HepG2 (cell line): ENCODE data around the gene ST3GAL2. TPM values are rescaled to one million over a fixed set of nuclear protein-coding genes. Genes with fewer than 3 reads are reported as not detected.

Source experiments
- ATAC-seq: fragments of 200-7000 bp; cut with Tn5 transposase; 3 replicates; pipeline ENCODE4 v1.9.1; 2020; ENCODE audit warnings: mild to moderate bottlenecking, moderate library complexity
- BruUV-seq: library from RNA; stranded (reverse); fragments of 400-500 nt; replicated peaks from 2 replicates; lab custom pipeline; 2021; lab: Mats Ljungman, UMichigan
- CTCF ChIA-PET: fragments of 300-600 bp; formaldehyde crosslinking; extraction: SDS; loops from one replicate; lab custom pipeline; 2021; ENCODE audit warnings: low total read pairs, inconsistent platforms, low intra/inter-chr PET ratio; lab: Yijun Ruan, JAX
- POLR2A ChIA-PET: fragments of 350-600 bp; sonication (Branson Sonifier 250); formaldehyde crosslinking; loops from one replicate; lab custom pipeline; 2020; ENCODE audit warnings: antibody characterized with exemption, inconsistent platforms; lab: Yijun Ruan, JAX
- DNase-seq: peaks from one replicate; pipeline ENCODE4 v3.0.0-alpha.2; 2015; ENCODE audit warnings: low spot score
- FAIRE-seq: peaks from 3 replicates; lab custom pipeline; 2011; peaks lifted over from hg19 to GRCh38; lab: Jason Lieb, UNC
- H2AFZ ChIP-seq: one replicate; pipeline ENCODE4 v1.6.1; 2011; ENCODE audit warnings: low read length, inconsistent platforms
- H3K27ac ChIP-seq: fragments of 300-600 bp; 3 replicates; pipeline ENCODE4 v1.8.0; 2011; ENCODE audit warnings: mixed run types, mild to moderate bottlenecking, mixed read lengths, low read length, inconsistent platforms; ENCODE audit not compliant: insufficient read depth; ENCODE audit errors: extremely low read length
- H3K27me3 ChIP-seq, 2 experiments: fragments of 200-600 bp in 1 of 2; 2 replicates in 1 of 2; 3 replicates in 1 of 2; pipeline versions ENCODE4 v1.6.0 to v1.8.0; 2011; ENCODE audit warnings: low read length in 2 of 2, mild to moderate bottlenecking in 2 of 2, moderate library complexity in 2 of 2, inconsistent platforms in 1 of 2; ENCODE audit not compliant: insufficient read depth in 2 of 2, control insufficient read depth in 1 of 2
- H3K36me3 ChIP-seq, 2 experiments: fragments of 200-600 bp in 1 of 2; replicated peaks in 1 of 2; 2 replicates in 1 of 2; 3 replicates in 1 of 2; pipeline versions ENCODE4 v1.5.1 to v1.8.0; 2011; ENCODE audit warnings: low read length in 2 of 2, inconsistent platforms in 1 of 2; ENCODE audit not compliant: insufficient read depth in 2 of 2, control insufficient read depth in 1 of 2
- H3K4me1 ChIP-seq: 2 replicates; pipeline ENCODE4 v1.5.1; 2012; ENCODE audit warnings: low read length, inconsistent platforms; ENCODE audit not compliant: insufficient read depth
- H3K4me2 ChIP-seq: 2 replicates; pipeline ENCODE4 v1.6.0; 2011; ENCODE audit warnings: low read depth, low read length, inconsistent platforms
- H3K4me3 ChIP-seq, 3 experiments: fragments of 200-600 bp in 1 of 3; sonication (generic), shearing (Covaris generic) in 1 of 3; replicated peaks in 1 of 3; 2 replicates each; pipeline ENCODE4 v1.5.1; 2011 to 2016; ENCODE audit warnings: low read length in 3 of 3, inconsistent platforms in 2 of 3, low read depth in 2 of 3, mild to moderate bottlenecking in 2 of 3, control low read depth in 1 of 3, mixed read lengths in 1 of 3; ENCODE audit not compliant: insufficient read depth in 1 of 3
- H3K79me2 ChIP-seq: one replicate; pipeline ENCODE4 v1.6.1; 2011; ENCODE audit warnings: low read length, inconsistent platforms; ENCODE audit not compliant: insufficient read depth
- H3K9ac ChIP-seq: 2 replicates; pipeline ENCODE4 v1.6.0; 2011; ENCODE audit warnings: mild to moderate bottlenecking, low read depth, low read length, inconsistent platforms; ENCODE audit not compliant: insufficient read depth
- H3K9me3 ChIP-seq: 2 replicates; pipeline ENCODE4 v1.5.1; 2012; ENCODE audit warnings: mild to moderate bottlenecking, low read length
- H4K20me1 ChIP-seq: 2 replicates; pipeline ENCODE4 v1.6.0; 2011; ENCODE audit warnings: inconsistent platforms, mild to moderate bottlenecking, low read length, moderate library complexity; ENCODE audit not compliant: insufficient read depth
- ATF7-NPFF ChIP-seq: sonication (generic); formaldehyde crosslinking; IDR thresholded peaks from 2 replicates; pipeline ENCODE4 v1.8.1; 2023; ENCODE audit warnings: mild to moderate bottlenecking, low read depth, missing genetic modification reagents, moderate library complexity
- CAMTA2 ChIP-seq: sonication (generic); formaldehyde crosslinking; IDR thresholded peaks from 2 replicates; pipeline ENCODE4 v1.4.0; 2020; ENCODE audit warnings: mild to moderate bottlenecking, missing genetic modification reagents, borderline replicate concordance
- ETS1 ChIP-seq: sonication (generic); formaldehyde crosslinking; IDR thresholded peaks from 2 replicates; pipeline ENCODE4 v1.4.0; 2020; ENCODE audit warnings: missing genetic modification reagents
- FOXC1 ChIP-seq: sonication (generic); formaldehyde crosslinking; IDR thresholded peaks from 2 replicates; pipeline ENCODE4 v1.8.0; 2022; ENCODE audit warnings: mild to moderate bottlenecking, missing genetic modification reagents, borderline replicate concordance
- GTF2F1 ChIP-seq: fragments of 150-350 bp; IDR thresholded peaks from 2 replicates; pipeline ENCODE4 v1.6.1; 2014; ENCODE audit warnings: low read length
- MATR3 ChIP-seq: sonication (generic); formaldehyde crosslinking; IDR thresholded peaks from 2 replicates; pipeline ENCODE4 v1.4.0; 2020; ENCODE audit warnings: missing genetic modification reagents
- MXD4 ChIP-seq: IDR thresholded peaks from 2 replicates; pipeline ENCODE4 v1.6.1; 2016; ENCODE audit warnings: mild to moderate bottlenecking, missing biosample characterization, missing genetic modification reagents
- REL ChIP-seq: sonication (generic); formaldehyde crosslinking; conservative IDR thresholded peaks from 2 replicates; pipeline ENCODE4 v1.8.0; 2022; ENCODE audit warnings: mild to moderate bottlenecking, missing genetic modification reagents, moderate library complexity
- SAP130 ChIP-seq: IDR thresholded peaks from 2 replicates; pipeline ENCODE4 v1.6.1; 2016; ENCODE audit warnings: low read depth
- THRA ChIP-seq: sonication (generic); formaldehyde crosslinking; IDR thresholded peaks from 2 replicates; pipeline ENCODE4 v1.4.0; 2020; ENCODE audit warnings: missing genetic modification reagents, borderline replicate concordance
- ZNF441 ChIP-seq: sonication (generic); formaldehyde crosslinking; IDR thresholded peaks from 2 replicates; pipeline ENCODE4 v1.7.0; 2021; ENCODE audit warnings: missing genetic modification reagents, borderline replicate concordance
- ZNF567 ChIP-seq: sonication (generic); formaldehyde crosslinking; IDR thresholded peaks from 2 replicates; pipeline ENCODE4 v1.8.1; 2023; ENCODE audit warnings: mild to moderate bottlenecking, missing genetic modification reagents, borderline replicate concordance
- ZNF574 ChIP-seq: sonication (generic); formaldehyde crosslinking; IDR thresholded peaks from 2 replicates; pipeline ENCODE4 v1.4.0; 2020; ENCODE audit warnings: missing genetic modification reagents
- ZNF597 ChIP-seq: sonication (generic); formaldehyde crosslinking; IDR thresholded peaks from 2 replicates; pipeline ENCODE4 v1.5.0; 2020; ENCODE audit warnings: missing genetic modification reagents
- ZNF605 ChIP-seq: sonication (generic); formaldehyde crosslinking; IDR thresholded peaks from 2 replicates; pipeline ENCODE4 v1.8.0; 2022; ENCODE audit warnings: mild to moderate bottlenecking, missing genetic modification reagents
- ZNF616 ChIP-seq: sonication (generic); formaldehyde crosslinking; IDR thresholded peaks from 2 replicates; pipeline ENCODE4 v1.5.0; 2020; ENCODE audit warnings: low read depth, mild to moderate bottlenecking, missing genetic modification reagents
- ZNF713 ChIP-seq: sonication (generic); formaldehyde crosslinking; IDR thresholded peaks from 2 replicates; pipeline ENCODE4 v1.4.0; 2020; ENCODE audit warnings: mild to moderate bottlenecking, missing genetic modification reagents
- ZNF766 ChIP-seq: sonication (generic); formaldehyde crosslinking; IDR thresholded peaks from 2 replicates; pipeline ENCODE4 v1.5.0; 2020; ENCODE audit warnings: missing genetic modification reagents, borderline replicate concordance
- WGBS: methylation state at CpG from one replicate; pipeline ENCODE4 v1.1.6; 2017; ENCODE audit warnings: low lambda C conversion rate; 5-methylcytosine and 5-hydroxymethylcytosine counted together
- in situ Hi-C: cut with HindIII; loops from 2 replicates; pipeline ENCODE4 v1.10.0; 2017; ENCODE audit warnings: low pct_unique_long_range_greater_than_20kb; ENCODE audit not compliant: extremely low pct_ligation_motif_present
- intact Hi-C: fragments of 100-400 bp; cut with micrococcal nuclease; formaldehyde crosslinking; loops from one replicate; pipeline ENCODE4 v1.10.0; 2022; ENCODE audit not compliant: unreplicated experiment
- polyA plus RNA-seq, 8 experiments: library from polyadenylated mRNA; depleted of rRNA in 3 of 8; stranded (reverse) in 7 of 8; unstranded in 1 of 8; fragments of >200 nt; fragmentation: Illumina TruSeq in 4 of 8; extraction: Trizol in 4 of 8; gene quantifications; 2 replicates each; pipeline versions ENCODE4 v1.2.1 to v1.2.3, GENCODE V29; 2011 to 2016; ENCODE audit warnings: low read depth in 4 of 8, missing spikeins in 1 of 8, mixed read lengths in 1 of 8; ENCODE audit not compliant: insufficient read depth in 1 of 8
- total RNA-seq, 5 experiments: library from RNA; depleted of rRNA; stranded (reverse); fragments of >200 nt; fragmentation: Illumina TruSeq; extraction: Trizol; gene quantifications; 2 replicates each; pipeline ENCODE4 v1.2.3, GENCODE V29; 2016; ENCODE audit warnings: low read depth in 1 of 5

ST3GAL2 gene
- total and polyA plus RNA-seq, 2 of the 13 experiments (the other 11 are each of a cell fraction or from before 2014, with no cell fraction given) = 16.3 to 24.9 TPM

GRCh38 chr16:70441406-70441990 lies 2.6 kb upstream of the ST3GAL2 start:
- no TSS peak for BruUV-seq
- intact Hi-C loops (no loop called here), in situ Hi-C loops (no loop called here)
- H3K4me1 ChIP-seq = peaks cover 60% of the 10 kb centered on the region
- no peaks in the 10 kb centered on the region for H4K20me1 ChIP-seq
- no peak overlapping the region for H3K4me3 ChIP-seq
- H2AFZ ChIP-seq = peak overlapping the region; percentile 45
- ChIA-PET POLR2A (interaction anchor here (0.7 to 8.3 kb wide), 6 partner anchors 9 to 94 kb away, joined by 3 to 78 read pairs (median 35); partner anchors contain the start of genes DDX19A and FCSK), CTCF (no interaction called here)
- no peak for DNase-seq
- no peaks in the 10 kb centered on the region for H3K9me3 ChIP-seq
- no peaks in the 10 kb centered on the region; a peak in 1 of 5 replicates for H3K27me3 ChIP-seq
- WGBS = 28% methylated on average over 8 of the region's 8 CpGs
- H3K27ac ChIP-seq = no peak overlapping the region
- FAIRE-seq = peak; percentile 32
- H3K9ac ChIP-seq = no peak overlapping the region
- ATAC-seq = no peak
- H3K36me3 ChIP-seq = no peaks in the 10 kb centered on the region
- H3K4me2 ChIP-seq = peak overlapping the region; percentile 34
- peaks cover 20% of the 10 kb centered on the region for H3K79me2 ChIP-seq
- TF ChIP-seq ATF7-NPFF (CRISPR knock-in tag) (no peak), MATR3 (no peak), ZNF766 (CRISPR knock-in tag) (no peak), ZNF441 (CRISPR knock-in tag) (0 out of 2 replicates have a peak, but pooled peaks have one; percentile 1), ZNF616 (CRISPR knock-in tag) (no peak), ETS1 (CRISPR knock-in tag) (no peak), THRA (CRISPR knock-in tag) (peak; percentile 20; the same call in 1 of the 2 replicates), MXD4 (CRISPR knock-in tag) (no peak), ZNF713 (CRISPR knock-in tag) (no peak), REL (CRISPR knock-in tag) (no peak), CAMTA2 (CRISPR knock-in tag) (peak; percentile 55; the same call in 1 of the 2 replicates), ZNF597 (peak; percentile 21; the same call in 1 of the 2 replicates), SAP130 (CRISPR knock-in tag) (0 out of 2 replicates have a peak, but pooled peaks have one; percentile 8), ZNF605 (CRISPR knock-in tag) (0 out of 2 replicates have a peak, but pooled peaks have one; percentile 13), ZNF567 (CRISPR knock-in tag) (no peak), FOXC1 (no peak), ZNF574 (CRISPR knock-in tag) (no peak), GTF2F1 (no peak)
